K562 (cell line): Measurements from ENCODE around the gene LCMT2. TPM values are rescaled to one million over a fixed set of nuclear protein-coding genes. Genes with fewer than 3 reads are reported as not detected.

Source experiments
- EWSR1 ChIP-seq: fragments of 450-650 bp; IDR thresholded peaks from 2 replicates; pipeline ENCODE4 v1.6.1; 2018; ENCODE audit warnings: borderline replicate concordance, mild to moderate bottlenecking, low read depth, moderate library complexity; ENCODE audit not compliant: partially characterized antibody
- KHSRP ChIP-seq: fragments of 450-650 bp; IDR thresholded peaks from 2 replicates; pipeline ENCODE4 v1.6.1; 2017
- MAZ ChIP-seq, 2 experiments: fragments of 450-650 bp in 1 of 2; sonication (generic) in 1 of 2; formaldehyde crosslinking; IDR thresholded peaks in 1 of 2; conservative IDR thresholded peaks in 1 of 2; 2 replicates each; pipeline versions ENCODE4 v1.4.0 to v1.5.0; 2020; ENCODE audit warnings: mild to moderate bottlenecking in 1 of 2, missing genetic modification reagents in 1 of 2
- MCM5 ChIP-seq: fragments of 450-650 bp; IDR thresholded peaks from 2 replicates; pipeline ENCODE4 v1.6.1; 2016; ENCODE audit warnings: low read depth
- RHOXF2B ChIP-seq: fragments of 250-450 bp; sonication (Bioruptor Pico); conservative IDR thresholded peaks from 2 replicates; pipeline ENCODE4 v1.5.1; 2021
- ZFP30 ChIP-seq: fragments of 250-450 bp; sonication (Bioruptor Pico); IDR thresholded peaks from 2 replicates; pipeline ENCODE4 v1.8.0; 2022; ENCODE audit warnings: moderate library complexity, mild to moderate bottlenecking, inconsistent platforms, borderline replicate concordance
- ZKSCAN1 ChIP-seq: fragments of 150-350 bp; IDR thresholded peaks from 2 replicates; pipeline ENCODE4 v1.6.1; 2016; ENCODE audit warnings: low read depth, low read length
- ZNF134 ChIP-seq: fragments of 250-450 bp; sonication (Bioruptor Pico); conservative IDR thresholded peaks from 2 replicates; pipeline ENCODE4 v1.4.0; 2020
- ZNF140 ChIP-seq: fragments of 250-450 bp; sonication (Bioruptor Pico); IDR thresholded peaks from 2 replicates; pipeline ENCODE4 v1.8.0; 2021; ENCODE audit warnings: moderate library complexity, mild to moderate bottlenecking, inconsistent platforms
- ZNF407 ChIP-seq: fragments of 450-650 bp; IDR thresholded peaks from 2 replicates; pipeline ENCODE4 v1.6.1; 2016; ENCODE audit warnings: low read depth
- ZNF445 ChIP-seq: fragments of 250-450 bp; sonication (Bioruptor Pico); IDR thresholded peaks from 2 replicates; pipeline ENCODE4 v1.4.0; 2020; ENCODE audit warnings: low read depth, mild to moderate bottlenecking, moderate library complexity
- ZNF655 ChIP-seq: fragments of 250-450 bp; sonication (Bioruptor Pico); IDR thresholded peaks from 2 replicates; pipeline ENCODE4 v1.5.0; 2021
- polyA plus RNA-seq, 8 experiments: library from polyadenylated mRNA; depleted of rRNA in 4 of 8; stranded (reverse) in 5 of 8; unstranded in 3 of 8; fragments of >200 nt; fragmentation: Nextera tagmentation in 2 of 8; fragmentation: Illumina TruSeq in 1 of 8; extraction: Ambion mirVana in 2 of 8; extraction: Trizol in 1 of 8; gene quantifications; 2 replicates each; pipeline versions ENCODE4 v1.2.1 to v1.2.3, GENCODE V29; 2011 to 2014; ENCODE audit warnings: inconsistent platforms in 1 of 8, missing spikeins in 1 of 8
- total RNA-seq, 7 experiments: library from RNA; depleted of rRNA in 6 of 7; stranded (reverse); fragments of >200 nt in 6 of 7; fragmentation: Illumina TruSeq in 2 of 7; extraction: Trizol in 2 of 7; gene quantifications; 2 replicates each; pipeline versions ENCODE4 v1.2.1 to v1.2.3, GENCODE V29; 2011 to 2021; ENCODE audit warnings: low replicate concordance in 1 of 7
- TF ChIP-seq, protein P1 (sequence below): fragments of 450-650 bp; IDR thresholded peaks from 2 replicates; pipeline ENCODE4 v1.6.1; 2014; ENCODE audit warnings: low read depth, mild to moderate bottlenecking, moderate library complexity, borderline replicate concordance

Gene LCMT2
- total and polyA plus RNA-seq, 9 of the 15 experiments (the other 6 are each of a cell fraction or from before 2014, with no cell fraction given): 2.5 to 22.3 (median 15.2) TPM

DNA sequence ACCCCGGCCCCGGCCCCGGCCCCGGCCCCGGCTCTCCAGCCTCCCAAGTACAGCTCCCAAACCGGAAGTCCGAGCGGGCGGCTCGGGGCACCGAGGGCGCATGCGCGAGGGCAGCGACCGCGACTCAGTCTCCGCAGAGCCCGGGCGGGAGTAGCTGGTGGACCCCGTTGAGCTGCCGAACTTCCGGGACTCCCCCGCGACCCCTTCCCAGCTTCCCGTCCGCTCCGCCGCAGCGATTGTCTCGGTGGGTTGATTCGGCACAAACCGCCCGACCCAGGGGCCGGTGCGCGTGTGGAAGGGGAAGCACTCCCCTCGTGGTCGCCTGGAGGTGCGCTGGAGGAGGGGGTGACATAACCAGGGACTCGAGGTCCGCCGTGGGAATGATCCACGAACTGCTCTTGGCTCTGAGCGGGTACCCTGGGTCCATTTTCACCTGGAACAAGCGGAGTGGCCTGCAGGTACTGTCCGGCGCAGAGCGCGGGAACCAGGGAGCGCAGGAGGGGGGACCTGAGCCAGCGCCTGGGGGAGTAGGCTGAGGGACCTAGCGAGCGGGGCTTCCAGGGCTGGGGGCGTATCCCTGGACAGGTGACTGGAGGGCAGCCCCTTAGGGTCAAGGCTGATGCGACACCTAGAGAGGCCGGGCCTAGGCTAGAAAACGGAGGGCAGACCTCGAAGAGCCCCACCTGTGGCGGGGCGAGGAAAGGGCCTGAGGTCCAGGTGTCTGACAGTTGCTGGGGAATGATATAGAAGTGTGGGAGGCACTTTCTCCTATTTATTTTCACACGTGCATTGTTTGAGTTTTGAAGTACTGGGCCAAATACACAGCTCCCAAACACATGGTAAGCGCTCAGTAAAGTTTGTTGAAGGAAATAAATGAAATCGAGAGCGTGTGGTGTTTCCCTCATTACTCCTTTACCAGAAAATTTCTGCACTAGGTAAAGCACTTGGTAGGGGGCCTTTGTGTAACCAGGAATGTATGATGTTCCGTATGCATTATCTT, 40.9 kb upstream of the LCMT2 start, which contains the start of the genes TUBGCP4 and ZSCAN29 (continued):
- TF ChIP-seq ZKSCAN1 (no peak), RHOXF2B (CRISPR knock-in tag) (no peak), EWSR1 (no peak), ZNF134 (CRISPR knock-in tag) (no peak), ZNF140 (CRISPR knock-in tag) (no peak), MAZ (CRISPR knock-in tag; conservative IDR thresholded peaks at IDR 0.05 in 1 of 2, IDR thresholded peaks at IDR 0.05 in 1 of 2) (peak in 1 of 2 experiments; percentile 59; a peak in 2 of 4 replicates), ZFP30 (CRISPR knock-in tag) (no peak), ZNF407 (peak; percentile 64), KHSRP (no peak), MCM5 (no peak), ZNF655 (CRISPR knock-in tag) (no peak), ZNF445 (no peak)
- TF ChIP-seq, protein P1, sequence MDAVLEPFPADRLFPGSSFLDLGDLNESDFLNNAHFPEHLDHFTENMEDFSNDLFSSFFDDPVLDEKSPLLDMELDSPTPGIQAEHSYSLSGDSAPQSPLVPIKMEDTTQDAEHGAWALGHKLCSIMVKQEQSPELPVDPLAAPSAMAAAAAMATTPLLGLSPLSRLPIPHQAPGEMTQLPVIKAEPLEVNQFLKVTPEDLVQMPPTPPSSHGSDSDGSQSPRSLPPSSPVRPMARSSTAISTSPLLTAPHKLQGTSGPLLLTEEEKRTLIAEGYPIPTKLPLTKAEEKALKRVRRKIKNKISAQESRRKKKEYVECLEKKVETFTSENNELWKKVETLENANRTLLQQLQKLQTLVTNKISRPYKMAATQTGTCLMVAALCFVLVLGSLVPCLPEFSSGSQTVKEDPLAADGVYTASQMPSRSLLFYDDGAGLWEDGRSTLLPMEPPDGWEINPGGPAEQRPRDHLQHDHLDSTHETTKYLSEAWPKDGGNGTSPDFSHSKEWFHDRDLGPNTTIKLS: peak; percentile 45; the same call in 1 of the 2 replicates
